Femur (tissue), 1 donor: ENCODE results near the gene ELP4.
"Not testable (repeated sequence)": the region's sequence is repeated elsewhere in the genome, so short reads cannot be mapped to it uniquely, and the experiment has no call there.

Experiments
- DNase-seq: peaks from one replicate; pipeline ENCODE4 v3.0.0-alpha.2; 2017

ELP4 gene

GRCh38 chr11:31649129-31649966 is 139.8 kb downstream of the ELP4 start:
- DNase-seq, result no peak

GRCh38 chr11:31651208-31651607 is 141.6 kb downstream of the ELP4 start:
- DNase-seq, result no peak

GRCh38 chr11:31651822-31652221 is 142.3 kb downstream of the ELP4 start:
- no peak for DNase-seq

GRCh38 chr11:31652528-31652927 is 143.0 kb downstream of the ELP4 start:
- DNase-seq, result no peak

GRCh38 chr11:31655483-31655882 is 145.9 kb downstream of the ELP4 start:
- no peak for DNase-seq

GRCh38 chr11:31656051-31656450 is 146.5 kb downstream of the ELP4 start:
- DNase-seq, result no peak

GRCh38 chr11:31657091-31657490 is 147.5 kb downstream of the ELP4 start:
- DNase-seq, result no peak

GRCh38 chr11:31664129-31664528 is 154.6 kb downstream of the ELP4 start:
- DNase-seq, result no peak

- DNase-seq, result no peak
Measured at GRCh38 chr11:31664954-31665353, 155.4 kb downstream of the ELP4 start.

- DNase-seq, result no peak
Measured at GRCh38 chr11:31671681-31672080, 162.1 kb downstream of the ELP4 start.

GRCh38 chr11:31673108-31673507 is 163.5 kb downstream of the ELP4 start:
- DNase-seq, result not testable (repeated sequence)

GRCh38 chr11:31676280-31676982 is 166.9 kb downstream of the ELP4 start:
- DNase-seq, result no peak

- DNase-seq, result no peak
Measured at GRCh38 chr11:31680770-31681169, 171.2 kb downstream of the ELP4 start.

- no peak for DNase-seq
Measured at GRCh38 chr11:31687256-31687655, 177.7 kb downstream of the ELP4 start.

GRCh38 chr11:31687861-31688260 is 178.3 kb downstream of the ELP4 start:
- DNase-seq, result no peak

- no peak for DNase-seq
Measured at GRCh38 chr11:31689559-31689958, 180.0 kb downstream of the ELP4 start.

- DNase-seq, result no peak
Measured at GRCh38 chr11:31690041-31690440, 180.5 kb downstream of the ELP4 start.

GRCh38 chr11:31690516-31690915 is 180.9 kb downstream of the ELP4 start:
- DNase-seq, result no peak

GRCh38 chr11:31692466-31692865 is 182.9 kb downstream of the ELP4 start:
- DNase-seq, result no peak

GRCh38 chr11:31697049-31697448 is 187.5 kb downstream of the ELP4 start:
- DNase-seq, result not testable (repeated sequence)

- no peak for DNase-seq
Measured at GRCh38 chr11:31699066-31699465, 189.5 kb downstream of the ELP4 start.

GRCh38 chr11:31702966-31703365 is 193.4 kb downstream of the ELP4 start:
- no peak for DNase-seq

- DNase-seq, result no peak
Measured at GRCh38 chr11:31706357-31706756, 196.8 kb downstream of the ELP4 start.

GRCh38 chr11:31711137-31711536 is 201.6 kb downstream of the ELP4 start:
- no peak for DNase-seq
